22Rv1 (cell line): ENCODE measurements around the gene ONECUT1.

ENCODE experiments used
- H3K27ac ChIP-seq: fragments of 450-650 bp; 2 replicates; pipeline ENCODE4 v1.5.1; 2017
- CTCF ChIP-seq: fragments of 450-650 bp; IDR thresholded peaks from 2 replicates; pipeline ENCODE4 v1.5.1; 2017; ENCODE audit warnings: mild to moderate bottlenecking
- ZFX ChIP-seq: fragments of 450-650 bp; IDR thresholded peaks from 2 replicates; pipeline ENCODE4 v1.6.1; 2017; ENCODE audit warnings: antibody characterized with exemption, borderline replicate concordance

ONECUT1 gene

GRCh38 chr15:52730173-52730572 lies 60.0 kb downstream of the ONECUT1 start:
- no peak overlapping the region for H3K27ac ChIP-seq
- TF ChIP-seq CTCF = no peak
- no peak for TF ChIP-seq ZFX

GRCh38 chr15:52728899-52729298 lies 61.2 kb downstream of the ONECUT1 start:
- TF ChIP-seq ZFX (no peak), CTCF (no peak)
- H3K27ac ChIP-seq = no peak overlapping the region

- no peak overlapping the region for H3K27ac ChIP-seq
- no peak for TF ChIP-seq CTCF
- no peak for TF ChIP-seq ZFX
Observed at GRCh38 chr15:52727815-52728214, 62.3 kb downstream of the ONECUT1 start.

- no peak for TF ChIP-seq CTCF
- TF ChIP-seq ZFX = no peak
- no peak overlapping the region for H3K27ac ChIP-seq
Observed at GRCh38 chr15:52726195-52726594, 63.9 kb downstream of the ONECUT1 start.

- no peak for TF ChIP-seq ZFX
- TF ChIP-seq CTCF = no peak
- no peak overlapping the region for H3K27ac ChIP-seq
Observed at GRCh38 chr15:52718551-52718950, 71.6 kb downstream of the ONECUT1 start.

GRCh38 chr15:52717924-52718323 lies 72.2 kb downstream of the ONECUT1 start:
- TF ChIP-seq CTCF = no peak
- no peak for TF ChIP-seq ZFX
- no peak overlapping the region for H3K27ac ChIP-seq

- TF ChIP-seq CTCF (no peak), ZFX (no peak)
- H3K27ac ChIP-seq = no peak overlapping the region
Observed at GRCh38 chr15:52717481-52717880, 72.7 kb downstream of the ONECUT1 start.

- no peak overlapping the region for H3K27ac ChIP-seq
- TF ChIP-seq CTCF = no peak
- TF ChIP-seq ZFX = no peak
Observed at GRCh38 chr15:52716536-52716935, 73.6 kb downstream of the ONECUT1 start.
